AG04449 (cell line): Measurements from ENCODE around the gene ITPRID1.

ENCODE experiments used
- CTCF ChIA-PET: fragments of 350-600 bp; formaldehyde crosslinking; extraction: SDS; loops from one replicate; lab custom pipeline; 2021; ENCODE audit warnings: antibody characterized with exemption; lab: Yijun Ruan, JAX
- POLR2A ChIA-PET: fragments of 400-600, 350-600 bp; formaldehyde crosslinking; extraction: SDS; loops from one replicate; lab custom pipeline; 2020; ENCODE audit warnings: antibody characterized with exemption, inconsistent platforms; lab: Yijun Ruan, JAX
- DNase-seq: peaks from one replicate; pipeline ENCODE4 v3.0.0-alpha.2; 2010; ENCODE audit warnings: low read depth, low spot score
- H3K4me3 ChIP-seq: 2 replicates; pipeline ENCODE4 v1.5.1; 2011; ENCODE audit warnings: low read depth, mild to moderate bottlenecking, control low read depth, low read length
- TF ChIP-seq, protein P1 (sequence below): IDR thresholded peaks from one replicate; pipeline ENCODE4 v1.5.1; 2011; ENCODE audit warnings: mild to moderate bottlenecking, moderate library complexity, low read length, control low read depth, inconsistent platforms; ENCODE audit not compliant: insufficient read depth; ENCODE audit errors: missing control alignments

The ITPRID1 gene

DNA sequence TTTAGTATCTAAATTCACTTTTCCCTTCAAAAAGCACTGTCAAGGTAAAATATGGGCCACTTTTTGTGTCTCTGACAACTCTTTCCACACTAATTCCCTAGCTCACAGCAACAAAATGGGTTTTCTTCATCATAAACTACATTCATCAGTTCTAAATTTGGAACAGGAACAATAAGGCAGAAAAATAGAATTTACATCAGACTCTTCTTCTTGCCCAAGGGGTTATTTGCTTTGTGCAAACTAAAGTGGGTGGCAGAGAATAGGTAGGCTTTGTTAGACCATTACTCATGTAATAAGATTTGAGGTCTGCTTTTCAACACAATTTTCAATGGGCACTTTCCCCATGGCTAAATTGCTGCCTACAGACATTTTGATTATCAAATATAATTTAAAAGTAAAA lies 155.6 kb downstream of the ITPRID1 start:
- ChIA-PET CTCF (no interaction called here), POLR2A (no interaction called here)
- no peak for DNase-seq
- no peak overlapping the region for H3K4me3 ChIP-seq
- TF ChIP-seq, protein P1, sequence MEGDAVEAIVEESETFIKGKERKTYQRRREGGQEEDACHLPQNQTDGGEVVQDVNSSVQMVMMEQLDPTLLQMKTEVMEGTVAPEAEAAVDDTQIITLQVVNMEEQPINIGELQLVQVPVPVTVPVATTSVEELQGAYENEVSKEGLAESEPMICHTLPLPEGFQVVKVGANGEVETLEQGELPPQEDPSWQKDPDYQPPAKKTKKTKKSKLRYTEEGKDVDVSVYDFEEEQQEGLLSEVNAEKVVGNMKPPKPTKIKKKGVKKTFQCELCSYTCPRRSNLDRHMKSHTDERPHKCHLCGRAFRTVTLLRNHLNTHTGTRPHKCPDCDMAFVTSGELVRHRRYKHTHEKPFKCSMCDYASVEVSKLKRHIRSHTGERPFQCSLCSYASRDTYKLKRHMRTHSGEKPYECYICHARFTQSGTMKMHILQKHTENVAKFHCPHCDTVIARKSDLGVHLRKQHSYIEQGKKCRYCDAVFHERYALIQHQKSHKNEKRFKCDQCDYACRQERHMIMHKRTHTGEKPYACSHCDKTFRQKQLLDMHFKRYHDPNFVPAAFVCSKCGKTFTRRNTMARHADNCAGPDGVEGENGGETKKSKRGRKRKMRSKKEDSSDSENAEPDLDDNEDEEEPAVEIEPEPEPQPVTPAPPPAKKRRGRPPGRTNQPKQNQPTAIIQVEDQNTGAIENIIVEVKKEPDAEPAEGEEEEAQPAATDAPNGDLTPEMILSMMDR, result no peak

DNA sequence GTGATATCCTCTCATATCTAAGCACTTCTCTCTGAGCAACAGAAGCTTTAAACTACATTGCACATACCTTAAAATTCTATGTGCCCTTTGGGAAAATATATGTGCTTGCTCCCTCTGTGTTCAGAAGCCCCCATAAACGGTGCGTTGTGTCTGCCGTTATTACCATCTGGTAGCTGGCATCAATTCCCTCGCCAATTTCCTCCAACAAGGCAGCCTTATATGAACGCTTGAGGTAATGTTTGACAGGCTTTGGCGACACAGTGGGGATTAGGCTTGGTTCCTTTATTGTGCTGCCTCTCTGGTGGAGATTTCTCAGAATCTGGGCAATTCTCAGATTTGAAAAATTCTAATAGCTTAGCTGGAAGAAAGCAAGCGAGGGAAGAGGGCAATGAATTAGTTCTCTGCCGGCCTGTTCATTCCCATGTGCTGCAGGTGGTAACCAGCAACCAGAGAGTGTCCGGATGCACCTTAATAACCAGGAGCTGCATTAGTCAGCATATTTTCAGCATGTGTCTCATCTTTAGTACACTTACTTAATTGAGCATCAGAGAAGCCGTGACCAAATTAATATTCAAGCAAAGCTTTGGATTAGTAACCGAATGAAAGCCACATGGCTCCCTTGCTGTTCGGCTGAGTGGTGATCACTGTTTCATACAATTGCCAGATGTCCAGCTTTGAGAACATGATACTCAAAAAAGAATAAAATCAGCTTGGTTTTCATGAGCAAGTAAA lies 165.8 kb downstream of the ITPRID1 start:
- TF ChIP-seq, protein P1, result no peak
- DNase-seq, result no peak
- no peak overlapping the region for H3K4me3 ChIP-seq
- POLR2A ChIA-PET, result no interaction called here
- CTCF ChIA-PET, result interaction anchor here (0.9 kb wide), 2 partner anchors 14 to 30 kb away, joined by 3 read pairs; no protein-coding TSS in a partner anchor

DNA sequence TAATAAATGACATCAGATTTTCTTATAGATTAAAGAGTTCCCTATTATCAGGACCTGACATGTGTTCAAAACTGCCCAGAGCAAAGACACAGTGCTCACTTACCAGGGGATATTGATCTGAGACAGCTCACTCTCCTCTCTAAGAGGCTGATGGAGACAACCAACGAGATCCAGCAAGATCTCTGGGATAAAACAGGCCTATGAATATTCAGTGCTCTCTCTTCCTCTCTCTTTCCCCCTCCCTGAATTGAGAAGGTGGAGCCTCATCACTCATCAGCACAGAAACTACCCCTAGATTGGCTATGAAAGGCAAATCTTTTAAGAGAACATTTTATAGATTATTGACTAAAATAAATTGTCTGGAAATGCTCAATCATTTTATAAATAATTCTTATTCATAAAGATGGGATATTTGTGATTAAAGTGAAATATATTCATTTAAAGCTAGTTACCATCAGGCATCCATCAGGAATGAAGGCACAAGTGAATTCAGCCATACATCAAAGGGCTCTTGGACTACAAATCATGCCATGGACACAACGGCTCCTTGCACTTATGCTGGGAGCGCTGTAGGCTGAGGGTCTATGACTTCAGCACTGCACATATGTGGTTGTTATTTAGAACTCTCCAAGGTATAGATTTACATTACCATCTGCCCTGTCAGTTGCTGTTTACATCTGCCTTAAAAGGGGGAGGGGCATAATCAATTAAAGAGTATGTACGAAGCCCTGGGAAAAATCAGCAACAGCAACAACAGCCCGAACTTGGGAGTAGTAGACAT lies 169.7 kb downstream of the ITPRID1 start:
- TF ChIP-seq, protein P1, result no peak
- ChIA-PET POLR2A (no interaction called here), CTCF (interaction anchor here (1.3 kb wide), 1 partner anchor 10 kb away, joined by 3 read pairs; no protein-coding TSS in a partner anchor)
- no peak overlapping the region for H3K4me3 ChIP-seq
- no peak for DNase-seq

DNA sequence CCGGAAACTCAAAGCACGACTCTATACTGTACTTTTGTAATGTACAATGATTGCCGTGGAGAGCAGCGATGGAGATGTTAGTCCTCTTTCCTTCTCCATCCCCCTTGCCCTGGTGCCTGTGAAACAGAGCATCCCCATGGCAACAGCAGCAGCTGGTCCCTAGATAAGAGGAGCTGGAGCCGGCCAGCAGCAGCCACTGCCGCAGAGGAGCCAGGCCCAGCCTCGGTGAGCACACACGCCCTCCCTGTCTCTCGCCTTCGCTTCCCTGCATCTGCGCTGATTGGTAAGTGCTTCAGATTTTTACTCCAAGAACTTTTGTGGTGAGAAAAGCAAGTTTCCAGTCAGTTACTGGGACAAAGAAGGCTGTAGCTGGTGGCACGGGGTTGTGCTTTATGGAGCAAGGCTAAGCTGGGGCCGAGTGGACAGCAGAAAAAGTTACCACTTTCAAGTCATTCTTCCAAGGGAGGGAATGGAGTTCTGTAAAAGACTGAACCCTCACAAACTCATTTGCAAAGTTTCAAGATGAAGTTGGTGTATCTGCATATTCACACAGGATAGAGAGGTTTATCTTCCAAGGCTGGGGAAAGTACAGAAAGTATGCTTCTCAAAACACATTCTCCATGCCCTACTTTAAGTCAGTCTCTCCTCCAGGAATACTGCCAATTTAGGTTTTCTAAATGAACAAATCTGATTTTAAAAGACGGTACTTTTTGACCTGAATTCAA lies 173.3 kb downstream of the ITPRID1 start, which contains the start of gene PPP1R17:
PPP1R17 (plus strand) TSS at position 192 of the 725 bp plus-strand sequence. CDS start 5,227 bp downstream, outside the sequence.
- ChIA-PET CTCF (interaction anchor here (0.7 to 0.8 kb wide), 2 partner anchors 40 to 523 kb away, joined by 3 read pairs; no protein-coding TSS in a partner anchor), POLR2A (no interaction called here)
- no peak within 1 kb of the TSS for H3K4me3 ChIP-seq
- no peak for DNase-seq
- TF ChIP-seq, protein P1, result no peak

DNA sequence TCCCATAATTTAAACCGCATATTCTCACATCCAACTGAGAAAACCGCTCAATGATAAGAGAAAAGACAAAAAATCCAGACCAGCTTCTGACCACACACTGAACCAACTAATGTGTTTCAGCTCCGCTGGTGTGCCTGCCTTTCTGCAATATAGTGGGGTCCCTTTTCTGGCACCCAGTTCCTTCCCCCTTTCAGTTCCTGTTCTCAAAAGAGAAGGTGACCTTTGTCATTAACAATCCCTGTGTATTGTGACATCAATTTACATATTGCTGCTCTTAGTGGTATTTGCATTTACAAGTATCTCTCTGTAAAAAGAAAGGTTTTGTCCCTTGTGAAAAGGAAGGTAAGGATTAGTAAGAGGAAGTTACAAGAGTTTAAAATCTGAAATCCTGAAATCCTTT lies 174.5 kb downstream of the ITPRID1 start:
- H3K4me3 ChIP-seq, result no peak overlapping the region
- TF ChIP-seq, protein P1, result no peak
- no peak for DNase-seq
- ChIA-PET CTCF (no interaction called here), POLR2A (no interaction called here)
